PC-3 (cell line): ENCODE measurements around the gene RAB3IP. TPM values are rescaled to one million over a fixed set of nuclear protein-coding genes. Genes with fewer than 3 reads are reported as not detected.

Source experiments
- ATAC-seq: fragments of 200-7000 bp; cut with Tn5 transposase; 2 replicates; pipeline ENCODE4 v1.9.1; 2020; ENCODE audit warnings: mild to moderate bottlenecking, moderate library complexity
- BruUV-seq: library from RNA; stranded (reverse); fragments of 400-500 nt; replicated peaks from 2 replicates; lab custom pipeline; 2021; lab: Mats Ljungman, UMichigan
- CTCF ChIA-PET: fragments of 300-600 bp; sonication (Branson Sonifier 250); formaldehyde crosslinking; loops from one replicate; lab custom pipeline; 2022; ENCODE audit warnings: antibody characterized with exemption; lab: Charles Lee
- POLR2A ChIA-PET: fragments of 300-600 bp; sonication (Branson Sonifier 250); formaldehyde crosslinking; loops from one replicate; lab custom pipeline; 2022; ENCODE audit warnings: antibody characterized with exemption; ENCODE audit not compliant: unreplicated experiment; lab: Charles Lee
- DNase-seq: peaks from one replicate; pipeline ENCODE4 v3.0.0-alpha.2; 2015
- H2AFZ ChIP-seq: fragments of 300-600 bp; sonication (generic); 2 replicates; pipeline ENCODE4 v1.6.0; 2016; ENCODE audit warnings: antibody characterized with exemption, low read length
- H3F3A ChIP-seq: fragments of 300-600 bp; sonication (generic); one replicate; pipeline ENCODE4 v1.6.0; 2017; ENCODE audit warnings: antibody characterized with exemption, low read length, control low read depth, mild to moderate bottlenecking; ENCODE audit not compliant: unreplicated experiment
- H3K27ac ChIP-seq: fragments of 300-600 bp; sonication (generic); 2 replicates; pipeline ENCODE4 v1.5.1; 2016; ENCODE audit warnings: mild to moderate bottlenecking, low read length
- H3K27me3 ChIP-seq: fragments of 300-600 bp; sonication (generic); 2 replicates; pipeline ENCODE4 v1.6.1; 2016; ENCODE audit warnings: low read length, mixed read lengths
- H3K36me3 ChIP-seq: fragments of 300-600 bp; sonication (generic); 2 replicates; pipeline ENCODE4 v1.6.1; 2016; ENCODE audit warnings: low read depth, mixed run types, low read length, mixed read lengths
- H3K4me1 ChIP-seq: fragments of 300-600 bp; sonication (generic); 2 replicates; pipeline ENCODE4 v1.5.1; 2016; ENCODE audit warnings: low read length; ENCODE audit not compliant: insufficient read depth
- H3K4me2 ChIP-seq: fragments of 300-600 bp; sonication (generic); 2 replicates; pipeline ENCODE4 v1.6.0; 2016; ENCODE audit warnings: low read length
- H3K4me3 ChIP-seq: fragments of 300-600 bp; sonication (generic); 2 replicates; pipeline ENCODE4 v1.5.1; 2016; ENCODE audit warnings: mild to moderate bottlenecking, low read length, mixed read lengths
- H3K79me2 ChIP-seq: fragments of 300-600 bp; sonication (generic); 2 replicates; pipeline ENCODE4 v1.6.1; 2017; ENCODE audit warnings: low read length, mixed read lengths
- H3K9ac ChIP-seq: fragments of 300-600 bp; sonication (generic); 2 replicates; pipeline ENCODE4 v1.6.0; 2016; ENCODE audit warnings: mild to moderate bottlenecking, low read length
- H3K9me2 ChIP-seq: fragments of 300-600 bp; sonication (generic); replicated peaks from 2 replicates; pipeline ENCODE4 v1.6.1; 2016; ENCODE audit warnings: mixed run types, low read length, mixed read lengths
- H3K9me3 ChIP-seq: fragments of 300-600 bp; sonication (generic); 2 replicates; pipeline ENCODE4 v1.6.1; 2016; ENCODE audit warnings: low read length, mixed read lengths
- H4K20me1 ChIP-seq: fragments of 300-600 bp; sonication (generic); 2 replicates; pipeline ENCODE4 v1.6.1; 2016; ENCODE audit warnings: low read length, mixed read lengths
- EZH2 ChIP-seq: fragments of 300-600 bp; sonication (generic); IDR thresholded peaks from one replicate; pipeline ENCODE4 v1.6.1; 2017; ENCODE audit warnings: antibody characterized with exemption, mild to moderate bottlenecking, low read length; ENCODE audit not compliant: unreplicated experiment
- EZH2phosphoT487 ChIP-seq: fragments of 300-600 bp; sonication (generic); IDR thresholded peaks from 2 replicates; pipeline ENCODE4 v1.6.1; 2018; ENCODE audit warnings: mild to moderate bottlenecking, antibody characterized with exemption, low read length, borderline replicate concordance
- intact Hi-C: fragments of 100-400 bp; cut with micrococcal nuclease; formaldehyde crosslinking; loops from 2 replicates; pipeline ENCODE4 v1.9.0; 2023
- total RNA-seq: library from RNA; depleted of rRNA; stranded (reverse); fragments of >200 nt; gene quantifications from 2 replicates; pipeline ENCODE4 v1.2.3, GENCODE V29; 2014
- TF ChIP-seq, protein P1 (sequence below): fragments of 300-600 bp; sonication (generic); conservative IDR thresholded peaks from 2 replicates; pipeline ENCODE4 v1.5.1; 2017; ENCODE audit warnings: antibody characterized with exemption, low read depth, mild to moderate bottlenecking, low read length

The RAB3IP gene
- total RNA-seq, 1 experiment from 2014 or later, result 28.6 TPM

DNA sequence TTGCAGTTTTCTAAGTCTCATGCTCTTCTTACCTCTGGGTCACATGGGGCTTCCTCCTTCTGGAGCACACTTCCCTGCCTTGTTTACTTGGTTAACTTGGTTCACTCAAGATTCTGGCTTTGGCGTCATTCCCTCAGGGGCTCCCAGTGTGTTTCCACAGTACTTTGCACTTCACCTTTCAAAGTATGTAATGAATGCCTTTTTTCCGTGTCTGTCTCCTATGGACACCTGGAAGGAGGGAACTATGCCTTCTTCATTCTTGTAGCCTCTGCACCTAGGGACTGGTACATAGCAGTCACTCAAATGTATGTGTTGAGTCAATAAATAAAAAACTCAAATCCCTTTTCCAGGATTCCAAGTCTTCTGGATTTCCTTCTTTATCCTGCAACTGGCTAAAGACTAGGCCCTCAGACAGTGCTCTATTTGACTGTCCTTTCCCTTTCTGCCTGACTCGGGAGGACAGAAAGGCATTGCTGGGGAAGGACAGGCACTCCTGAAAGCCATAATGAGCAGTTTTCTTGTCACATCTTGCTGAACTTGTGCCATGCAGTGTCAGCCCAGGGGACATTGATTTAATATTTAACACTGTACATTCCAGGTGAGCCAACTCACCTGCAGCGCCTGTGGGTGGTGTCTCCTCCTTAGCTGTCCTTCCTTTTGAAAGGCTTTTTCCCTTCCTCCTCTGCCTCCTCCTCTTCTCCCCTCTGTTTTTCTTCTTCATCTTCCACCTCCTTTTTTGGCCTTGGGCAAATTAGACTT is 99.2 kb downstream of the RAB3IP start:
- ATAC-seq (no peak), DNase-seq (no peak)
- no peak overlapping the region for H3K9ac ChIP-seq
- no peak overlapping the region for H3K4me2 ChIP-seq
- POLR2A ChIA-PET, result no interaction called here
- CTCF ChIA-PET, result no interaction called here
- no peaks in the 10 kb centered on the region for H4K20me1 ChIP-seq
- H3K9me2 ChIP-seq, result no peaks in the 10 kb centered on the region
- H2AFZ ChIP-seq, result no peak overlapping the region
- no peaks in the 10 kb centered on the region for H3K36me3 ChIP-seq
- H3K27me3 ChIP-seq, result no peaks in the 10 kb centered on the region
- no peak overlapping the region for H3K4me3 ChIP-seq
- no peaks in the 10 kb centered on the region for H3K4me1 ChIP-seq
- no TSS peak for BruUV-seq
- no peaks in the 10 kb centered on the region for H3F3A ChIP-seq
- H3K79me2 ChIP-seq, result no peaks in the 10 kb centered on the region
- no peaks in the 10 kb centered on the region for H3K9me3 ChIP-seq
- intact Hi-C loops, result no loop called here
- TF ChIP-seq EZH2 (no peak), EZH2phosphoT487 (no peak)
- TF ChIP-seq, protein P1, sequence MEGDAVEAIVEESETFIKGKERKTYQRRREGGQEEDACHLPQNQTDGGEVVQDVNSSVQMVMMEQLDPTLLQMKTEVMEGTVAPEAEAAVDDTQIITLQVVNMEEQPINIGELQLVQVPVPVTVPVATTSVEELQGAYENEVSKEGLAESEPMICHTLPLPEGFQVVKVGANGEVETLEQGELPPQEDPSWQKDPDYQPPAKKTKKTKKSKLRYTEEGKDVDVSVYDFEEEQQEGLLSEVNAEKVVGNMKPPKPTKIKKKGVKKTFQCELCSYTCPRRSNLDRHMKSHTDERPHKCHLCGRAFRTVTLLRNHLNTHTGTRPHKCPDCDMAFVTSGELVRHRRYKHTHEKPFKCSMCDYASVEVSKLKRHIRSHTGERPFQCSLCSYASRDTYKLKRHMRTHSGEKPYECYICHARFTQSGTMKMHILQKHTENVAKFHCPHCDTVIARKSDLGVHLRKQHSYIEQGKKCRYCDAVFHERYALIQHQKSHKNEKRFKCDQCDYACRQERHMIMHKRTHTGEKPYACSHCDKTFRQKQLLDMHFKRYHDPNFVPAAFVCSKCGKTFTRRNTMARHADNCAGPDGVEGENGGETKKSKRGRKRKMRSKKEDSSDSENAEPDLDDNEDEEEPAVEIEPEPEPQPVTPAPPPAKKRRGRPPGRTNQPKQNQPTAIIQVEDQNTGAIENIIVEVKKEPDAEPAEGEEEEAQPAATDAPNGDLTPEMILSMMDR, result no peak
- H3K27ac ChIP-seq, result no peak overlapping the region

DNA sequence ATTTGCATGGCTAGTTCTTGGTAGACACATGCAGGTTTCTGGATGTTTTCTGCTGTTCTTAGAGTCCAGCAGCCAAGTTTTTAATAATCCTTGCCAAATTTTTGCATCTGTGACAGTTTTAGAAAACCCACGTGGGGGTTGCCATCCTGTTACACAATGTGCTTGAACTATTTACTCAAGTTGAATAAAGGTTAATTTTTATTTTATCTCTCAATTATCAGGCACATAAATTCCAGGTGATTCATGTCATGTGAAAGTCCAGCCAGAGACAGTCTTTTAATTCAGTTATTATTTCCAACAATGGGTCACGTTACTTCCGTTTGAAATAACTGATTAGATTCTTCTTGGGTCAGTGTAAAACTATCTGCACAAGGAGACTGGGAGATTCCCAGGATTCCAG is 102.1 kb downstream of the RAB3IP start:
- no peaks in the 10 kb centered on the region for H3K27me3 ChIP-seq
- ATAC-seq (no peak), DNase-seq (no peak)
- no peaks in the 10 kb centered on the region for H4K20me1 ChIP-seq
- TF ChIP-seq, protein P1, result no peak
- TF ChIP-seq EZH2phosphoT487, result no peak
- TF ChIP-seq EZH2, result no peak
- H3F3A ChIP-seq, result no peaks in the 10 kb centered on the region
- H3K9ac ChIP-seq, result no peak overlapping the region
- H3K4me3 ChIP-seq, result no peak overlapping the region
- no TSS peak for BruUV-seq
- H2AFZ ChIP-seq, result no peak overlapping the region
- no peaks in the 10 kb centered on the region for H3K4me1 ChIP-seq
- ChIA-PET POLR2A (no interaction called here), CTCF (no interaction called here)
- no peaks in the 10 kb centered on the region for H3K9me3 ChIP-seq
- no peaks in the 10 kb centered on the region for H3K9me2 ChIP-seq
- no peaks in the 10 kb centered on the region for H3K36me3 ChIP-seq
- intact Hi-C loops, result no loop called here
- no peaks in the 10 kb centered on the region for H3K79me2 ChIP-seq
- H3K27ac ChIP-seq, result no peak overlapping the region
- no peak overlapping the region for H3K4me2 ChIP-seq

DNA sequence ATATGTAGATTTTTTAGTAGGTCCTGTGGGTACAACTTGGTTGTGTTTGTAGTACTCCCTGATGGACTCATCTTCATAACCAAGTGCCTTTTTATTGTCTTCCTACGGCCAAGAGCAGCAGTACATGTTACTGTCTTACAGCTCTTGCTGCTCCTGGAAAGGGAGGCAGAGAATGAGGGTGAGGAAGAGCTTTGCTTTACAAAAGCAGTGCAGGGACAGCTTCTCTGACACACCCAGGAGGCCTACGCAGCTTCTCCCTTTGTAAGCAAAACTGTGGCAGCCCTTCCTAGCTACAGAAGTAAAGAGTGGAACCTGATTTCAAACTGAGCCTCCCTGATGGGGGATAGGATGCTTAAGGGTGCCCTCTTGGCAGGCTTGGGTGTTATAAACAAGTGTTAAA is 104.9 kb downstream of the RAB3IP start:
- CTCF ChIA-PET, result no interaction called here
- no TSS peak for BruUV-seq

More for the DNA sequence above, 104.9 kb downstream of the RAB3IP start:
- no peaks in the 10 kb centered on the region for H4K20me1 ChIP-seq
- no peak overlapping the region for H3K27ac ChIP-seq
- H3F3A ChIP-seq, result no peaks in the 10 kb centered on the region
- intact Hi-C loops, result no loop called here
- ATAC-seq, result no peak
- no peak overlapping the region for H3K4me3 ChIP-seq
- no peaks in the 10 kb centered on the region for H3K4me1 ChIP-seq
- no peaks in the 10 kb centered on the region for H3K79me2 ChIP-seq
- H2AFZ ChIP-seq, result no peak overlapping the region
- no peaks in the 10 kb centered on the region for H3K9me3 ChIP-seq
- no peaks in the 10 kb centered on the region for H3K27me3 ChIP-seq
- POLR2A ChIA-PET, result no interaction called here
- no peaks in the 10 kb centered on the region for H3K36me3 ChIP-seq
- no peak overlapping the region for H3K9ac ChIP-seq
- no peak for TF ChIP-seq EZH2
- TF ChIP-seq, protein P1, result no peak
- no peak for TF ChIP-seq EZH2phosphoT487
- no peak overlapping the region for H3K4me2 ChIP-seq
- no peaks in the 10 kb centered on the region for H3K9me2 ChIP-seq
- no peak for DNase-seq
